HepG2 (cell line): ENCODE data around the gene BPGM.

Experiments
- AHR ChIP-seq: IDR thresholded peaks from 2 replicates; pipeline ENCODE4 v1.6.1; 2018; ENCODE audit warnings: missing genetic modification reagents, missing compliant biosample characterization
- ARHGAP35 ChIP-seq: sonication (generic); formaldehyde crosslinking; IDR thresholded peaks from 2 replicates; pipeline ENCODE4 v1.9.0; 2022; ENCODE audit warnings: mild to moderate bottlenecking, inconsistent platforms, moderate library complexity, missing genetic modification reagents, borderline replicate concordance
- ETV5 ChIP-seq: IDR thresholded peaks from 2 replicates; pipeline ENCODE4 v1.6.1; 2018; ENCODE audit warnings: missing biosample characterization, missing genetic modification reagents, inconsistent platforms, borderline replicate concordance
- POLR2A ChIP-seq, 2 experiments: IDR thresholded peaks; 2 replicates each; pipeline ENCODE4 v1.6.1; 2011; ENCODE audit warnings: low read depth in 2 of 2, low read length in 2 of 2, mild to moderate bottlenecking in 1 of 2, moderate library complexity in 1 of 2; ENCODE audit not compliant: insufficient read depth in 1 of 2
- POLR2AphosphoS5 ChIP-seq: IDR thresholded peaks from 2 replicates; pipeline ENCODE4 v1.6.1; 2012; ENCODE audit warnings: low read depth, low read length
- SMC3 ChIP-seq: IDR thresholded peaks from 2 replicates; pipeline ENCODE4 v1.6.1; 2011; ENCODE audit warnings: low read length, improper control_type of control experiment
- TBP ChIP-seq: sonication (generic); formaldehyde crosslinking; IDR thresholded peaks from 2 replicates; pipeline ENCODE4 v1.5.0; 2020; ENCODE audit warnings: missing genetic modification reagents
- ZFY ChIP-seq: sonication (generic); formaldehyde crosslinking; IDR thresholded peaks from 2 replicates; pipeline ENCODE4 v1.4.0; 2020; ENCODE audit warnings: missing genetic modification reagents
- ZNF782 ChIP-seq: sonication (generic); formaldehyde crosslinking; IDR thresholded peaks from 2 replicates; pipeline ENCODE4 v1.4.0; 2020; ENCODE audit warnings: missing genetic modification reagents, mild to moderate bottlenecking, borderline replicate concordance

DNA sequence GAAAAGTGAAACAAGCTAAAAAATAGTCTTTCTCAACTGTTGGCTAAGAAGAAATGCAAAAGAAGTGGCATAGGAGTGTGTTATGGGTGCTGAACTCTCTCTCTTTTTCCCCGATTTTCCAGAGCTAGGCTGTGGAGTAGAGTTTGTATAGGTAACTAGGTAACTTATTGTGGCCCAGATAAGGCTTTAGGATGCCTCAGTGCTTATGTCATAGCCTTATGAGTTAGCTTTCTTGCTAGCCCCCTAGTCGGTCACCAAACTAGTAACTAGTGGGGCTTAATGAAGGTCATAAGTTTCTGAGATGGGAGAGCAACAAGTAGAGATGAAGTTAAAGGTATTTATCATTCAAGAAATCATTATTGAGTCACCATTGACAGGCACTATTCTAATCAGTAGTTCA, 32.4 kb downstream of the BPGM start:
- no peak for TF ChIP-seq SMC3
- no peak for TF ChIP-seq ZNF782
- TF ChIP-seq POLR2AphosphoS5, result no peak
- TF ChIP-seq AHR (CRISPR knock-in tag), result no peak
- no peak for TF ChIP-seq POLR2A (IDR thresholded peaks at IDR 0.05; ENCODE audit: insufficient read depth in 1 of 2, low read depth in 2 of 2, low read length in 2 of 2)
- no peak for TF ChIP-seq TBP (CRISPR knock-in tag)
- TF ChIP-seq ZFY (CRISPR knock-in tag), result no peak
- no peak for TF ChIP-seq ETV5 (CRISPR knock-in tag)
- TF ChIP-seq ARHGAP35 (CRISPR knock-in tag), result no peak
